ENCODE results near the gene RNF40. TPM values are rescaled to one million over a fixed set of nuclear protein-coding genes. Genes with fewer than 3 reads are reported as not detected.

The RNF40 gene
- total RNA-seq, 1 donor from 2014 or later = 124 TPM

- Mint-ChIP-seq H3K27ac (peak overlapping the region; percentile 59), H3K4me1 (peaks cover 20% of the 10 kb centered on the region), H3K4me3 (no peak overlapping the region), H3K27me3 (ENCODE audit: low read depth) (no peaks in the 10 kb centered on the region), H3K9me3 (no peaks in the 10 kb centered on the region), H3K36me3 (peaks cover 11% of the 10 kb centered on the region)
- no peak for DNase-seq (ENCODE audit: low spot score in 2 of 2, unreplicated experiment in 2 of 2)
- no peak for TF ChIP-seq CTCF (IDR thresholded peaks at IDR 0.05; ENCODE audit: unreplicated experiment)
Observed at GRCh38 chr16:30778549-30779244, 16.6 kb downstream of the RNF40 start.

GRCh38 chr16:30779596-30779995 lies 17.5 kb downstream of the RNF40 start:
- TF ChIP-seq CTCF (IDR thresholded peaks at IDR 0.05; ENCODE audit: unreplicated experiment) = no peak
- no peak for DNase-seq (ENCODE audit: low spot score in 2 of 2, unreplicated experiment in 2 of 2)
- peak overlapping the region; percentile 59 for H3K27ac Mint-ChIP-seq

GRCh38 chr16:30780021-30780420 lies 17.9 kb downstream of the RNF40 start:
- no peak for TF ChIP-seq CTCF (IDR thresholded peaks at IDR 0.05; ENCODE audit: unreplicated experiment)
- Mint-ChIP-seq H3K9me3 (no peaks in the 10 kb centered on the region), H3K36me3 (peaks cover 11% of the 10 kb centered on the region), H3K27me3 (ENCODE audit: low read depth) (no peaks in the 10 kb centered on the region), H3K27ac (peak overlapping the region; percentile 47), H3K4me1 (peaks cover 23% of the 10 kb centered on the region), H3K4me3 (no peak overlapping the region)
- no peak for DNase-seq (ENCODE audit: low spot score in 2 of 2, unreplicated experiment in 2 of 2)

More at GRCh38 chr16:30779596-30779995, 17.5 kb downstream of the RNF40 start:
- Mint-ChIP-seq H3K4me3 (no peak overlapping the region), H3K4me1 (peaks cover 23% of the 10 kb centered on the region), H3K27me3 (ENCODE audit: low read depth) (no peaks in the 10 kb centered on the region), H3K36me3 (peaks cover 11% of the 10 kb centered on the region), H3K9me3 (no peaks in the 10 kb centered on the region)

GRCh38 chr16:30780549-30780948 lies 18.4 kb downstream of the RNF40 start:
- H3K9me3 Mint-ChIP-seq = no peaks in the 10 kb centered on the region

GRCh38 chr16:30782486-30783279 lies 20.6 kb downstream of the RNF40 start:
- no peaks in the 10 kb centered on the region for H3K27me3 Mint-ChIP-seq (ENCODE audit: low read depth)
- DNase-seq (ENCODE audit: low spot score in 2 of 2, unreplicated experiment in 2 of 2) = no peak
- H3K36me3 Mint-ChIP-seq = peaks cover 11% of the 10 kb centered on the region
- H3K4me1 Mint-ChIP-seq = peaks cover 24% of the 10 kb centered on the region
- H3K27ac Mint-ChIP-seq = no peak overlapping the region
- TF ChIP-seq CTCF (IDR thresholded peaks at IDR 0.05; ENCODE audit: unreplicated experiment) = no peak
- no peak overlapping the region for H3K4me3 Mint-ChIP-seq
- no peaks in the 10 kb centered on the region for H3K9me3 Mint-ChIP-seq

More at GRCh38 chr16:30780549-30780948, 18.4 kb downstream of the RNF40 start:
- Mint-ChIP-seq H3K27me3 (ENCODE audit: low read depth) (no peaks in the 10 kb centered on the region), H3K27ac (no peak overlapping the region), H3K4me3 (no peak overlapping the region), H3K4me1 (peaks cover 24% of the 10 kb centered on the region), H3K36me3 (peaks cover 11% of the 10 kb centered on the region)
- TF ChIP-seq CTCF (IDR thresholded peaks at IDR 0.05; ENCODE audit: unreplicated experiment) = no peak
- no peak for DNase-seq (ENCODE audit: low spot score in 2 of 2, unreplicated experiment in 2 of 2)

All from mesothelial cell of epicardium (in vitro differentiated cells).